Measurements from ENCODE around the gene HTR3D.

HTR3D gene

DNA sequence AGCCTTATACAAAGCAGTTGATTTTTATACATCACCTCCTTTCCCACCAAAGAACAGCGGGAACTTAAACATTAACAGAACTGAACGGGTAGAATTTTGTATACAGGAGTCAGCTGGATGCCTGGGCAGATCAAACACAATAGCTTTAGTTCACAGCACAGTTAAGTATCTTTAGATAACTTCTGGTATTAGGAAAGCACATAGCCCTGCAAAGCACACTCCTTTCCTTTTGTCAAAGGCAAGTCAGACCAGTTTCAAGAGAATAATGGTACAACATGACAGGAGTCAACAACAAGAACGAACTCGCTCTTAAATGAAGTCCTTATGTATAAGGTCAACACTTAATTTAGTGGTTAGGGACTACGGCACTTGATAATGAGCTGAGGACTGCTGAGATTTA is 40.1 kb upstream of the HTR3D start:
- no peak overlapping the region for H3K27ac ChIP-seq
- TF ChIP-seq ZFX (IDR thresholded peaks at IDR 0.05): no peak
- TF ChIP-seq, protein P1, sequence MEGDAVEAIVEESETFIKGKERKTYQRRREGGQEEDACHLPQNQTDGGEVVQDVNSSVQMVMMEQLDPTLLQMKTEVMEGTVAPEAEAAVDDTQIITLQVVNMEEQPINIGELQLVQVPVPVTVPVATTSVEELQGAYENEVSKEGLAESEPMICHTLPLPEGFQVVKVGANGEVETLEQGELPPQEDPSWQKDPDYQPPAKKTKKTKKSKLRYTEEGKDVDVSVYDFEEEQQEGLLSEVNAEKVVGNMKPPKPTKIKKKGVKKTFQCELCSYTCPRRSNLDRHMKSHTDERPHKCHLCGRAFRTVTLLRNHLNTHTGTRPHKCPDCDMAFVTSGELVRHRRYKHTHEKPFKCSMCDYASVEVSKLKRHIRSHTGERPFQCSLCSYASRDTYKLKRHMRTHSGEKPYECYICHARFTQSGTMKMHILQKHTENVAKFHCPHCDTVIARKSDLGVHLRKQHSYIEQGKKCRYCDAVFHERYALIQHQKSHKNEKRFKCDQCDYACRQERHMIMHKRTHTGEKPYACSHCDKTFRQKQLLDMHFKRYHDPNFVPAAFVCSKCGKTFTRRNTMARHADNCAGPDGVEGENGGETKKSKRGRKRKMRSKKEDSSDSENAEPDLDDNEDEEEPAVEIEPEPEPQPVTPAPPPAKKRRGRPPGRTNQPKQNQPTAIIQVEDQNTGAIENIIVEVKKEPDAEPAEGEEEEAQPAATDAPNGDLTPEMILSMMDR (conservative IDR thresholded peaks at IDR 0.05): no peak

GRCh38 chr3:184001761-184002160 is 29.8 kb upstream of the HTR3D start:
- TF ChIP-seq, protein P1 (conservative IDR thresholded peaks at IDR 0.05): no peak
- no peak for TF ChIP-seq ZFX (IDR thresholded peaks at IDR 0.05)

GRCh38 chr3:184002469-184002868 is 29.1 kb upstream of the HTR3D start:
- TF ChIP-seq ZFX (IDR thresholded peaks at IDR 0.05): no peak
- TF ChIP-seq, protein P1 (conservative IDR thresholded peaks at IDR 0.05): no peak
- no peak overlapping the region for H3K27ac ChIP-seq

More at GRCh38 chr3:184001761-184002160, 29.8 kb upstream of the HTR3D start:
- H3K27ac ChIP-seq: no peak overlapping the region

GRCh38 chr3:184003187-184003967 is 28.2 kb upstream of the HTR3D start:
- no peak for TF ChIP-seq ZFX (IDR thresholded peaks at IDR 0.05)
- TF ChIP-seq, protein P1 (conservative IDR thresholded peaks at IDR 0.05): no peak
- H3K27ac ChIP-seq: no peak overlapping the region

DNA sequence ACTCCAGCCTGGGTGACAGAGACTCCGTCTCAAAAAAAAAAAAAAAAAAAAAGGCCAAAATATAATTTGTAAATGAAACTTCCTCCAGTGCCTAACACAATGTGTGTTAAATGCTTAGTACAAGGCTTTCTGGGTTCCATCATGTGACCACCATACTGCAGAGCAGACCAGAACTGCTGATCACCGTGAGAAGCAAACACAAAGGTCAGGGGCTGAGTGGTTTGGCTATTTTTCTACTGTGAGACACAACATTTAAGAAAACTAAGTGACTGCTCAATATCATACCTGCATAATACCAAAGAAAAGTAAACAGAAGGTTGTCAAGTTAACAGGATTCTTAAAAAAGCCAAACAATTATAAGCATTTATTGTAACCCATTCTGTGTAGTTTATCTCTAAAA is 27.1 kb upstream of the HTR3D start:
- peak overlapping the region; percentile 48; the same call in 1 of the 2 replicates for H3K27ac ChIP-seq
- TF ChIP-seq, protein P1 (conservative IDR thresholded peaks at IDR 0.05): no peak
- no peak for TF ChIP-seq ZFX (IDR thresholded peaks at IDR 0.05)

- TF ChIP-seq ZFX (IDR thresholded peaks at IDR 0.05): no peak
- TF ChIP-seq, protein P1 (conservative IDR thresholded peaks at IDR 0.05): no peak
- peak overlapping the region; percentile 42 for H3K27ac ChIP-seq
Observed at GRCh38 chr3:184005941-184006507, 25.5 kb upstream of the HTR3D start.

GRCh38 chr3:184007143-184007813 is 24.3 kb upstream of the HTR3D start:
- H3K27ac ChIP-seq: peak overlapping the region; percentile 85
